WI38 (cell line): ENCODE results near the gene GARS1.

Experiments
- H3K4me3 ChIP-seq: 2 replicates; pipeline ENCODE4 v1.5.1; 2011; ENCODE audit warnings: low read depth, mild to moderate bottlenecking, control low read depth, low read length
- CTCF ChIP-seq: IDR thresholded peaks from 2 replicates; pipeline ENCODE4 v1.5.1; 2012; ENCODE audit warnings: low read depth, mild to moderate bottlenecking, control low read depth, low read length

GARS1 gene

GRCh38 chr7:30644286-30644955, 49.7 kb downstream of the GARS1 start:
- TF ChIP-seq CTCF, result no peak
- H3K4me3 ChIP-seq, result no peak overlapping the region

- TF ChIP-seq CTCF, result no peak
- H3K4me3 ChIP-seq, result no peak overlapping the region
Observed at GRCh38 chr7:30645661-30646060, 51.0 kb downstream of the GARS1 start.

GRCh38 chr7:30646154-30646553, 51.5 kb downstream of the GARS1 start:
- H3K4me3 ChIP-seq, result no peak overlapping the region
- TF ChIP-seq CTCF, result no peak

- no peak overlapping the region for H3K4me3 ChIP-seq
- no peak for TF ChIP-seq CTCF
Observed at GRCh38 chr7:30647589-30648364, 53.1 kb downstream of the GARS1 start.

- TF ChIP-seq CTCF, result no peak
Observed at GRCh38 chr7:30648744-30649540, 54.3 kb downstream of the GARS1 start.

GRCh38 chr7:30649717-30650420, 55.2 kb downstream of the GARS1 start:
- no peak overlapping the region for H3K4me3 ChIP-seq
- no peak for TF ChIP-seq CTCF

More at GRCh38 chr7:30648744-30649540, 54.3 kb downstream of the GARS1 start:
- H3K4me3 ChIP-seq, result no peak overlapping the region
